Pulmonary artery endothelial cell (primary cell): Measurements from ENCODE around the gene CFAP58. TPM values are rescaled to one million over a fixed set of nuclear protein-coding genes. Genes with fewer than 3 reads are reported as not detected.
A peak's percentile ranks its signal among the peaks of the same experiment; 100 is the strongest.

Experiments
- DNase-seq: peaks from one replicate; pipeline ENCODE4 v3.0.0-alpha.2; 2011; ENCODE audit warnings: low read depth, low spot score
- total RNA-seq: library from RNA; depleted of rRNA; stranded (reverse); fragments of >200 nt; gene quantifications from 2 replicates; pipeline ENCODE4 v1.2.3, GENCODE V29; 2014

The CFAP58 gene
- total RNA-seq, 1 donor from 2014 or later = 0.46 TPM

- DNase-seq = no peak
These were observed 31.2 kb upstream of the CFAP58 start for GRCh38 chr10:104322416-104322782.

GRCh38 chr10:104323085-104323484, 30.5 kb upstream of the CFAP58 start:
- no peak for DNase-seq

GRCh38 chr10:104323760-104324201, 29.9 kb upstream of the CFAP58 start:
- no peak for DNase-seq

- no peak for DNase-seq
These were observed 29.4 kb upstream of the CFAP58 start for GRCh38 chr10:104324221-104324686.

GRCh38 chr10:104324931-104325330, 28.7 kb upstream of the CFAP58 start:
- no peak for DNase-seq

GRCh38 chr10:104325436-104326435, 27.9 kb upstream of the CFAP58 start:
- DNase-seq = no peak

GRCh38 chr10:104326991-104327610, 26.5 kb upstream of the CFAP58 start:
- no peak for DNase-seq

GRCh38 chr10:104327745-104328645, 25.6 kb upstream of the CFAP58 start:
- DNase-seq = peak; percentile 69

GRCh38 chr10:104328646-104328895, 25.1 kb upstream of the CFAP58 start:
- no peak for DNase-seq

- DNase-seq = peak; percentile 64
These were observed 24.5 kb upstream of the CFAP58 start for GRCh38 chr10:104328896-104329710.

- DNase-seq = no peak
These were observed 23.9 kb upstream of the CFAP58 start for GRCh38 chr10:104329735-104330134.

GRCh38 chr10:104330168-104331110, 23.2 kb upstream of the CFAP58 start:
- DNase-seq = no peak

GRCh38 chr10:104331208-104331838, 22.3 kb upstream of the CFAP58 start:
- peak; percentile 71 for DNase-seq

GRCh38 chr10:104332243-104333031, 21.2 kb upstream of the CFAP58 start:
- no peak for DNase-seq

GRCh38 chr10:104333032-104333727, 20.5 kb upstream of the CFAP58 start:
- DNase-seq = no peak

GRCh38 chr10:104333728-104334373, 19.8 kb upstream of the CFAP58 start:
- DNase-seq = no peak

- DNase-seq = no peak
These were observed 19.1 kb upstream of the CFAP58 start for GRCh38 chr10:104334561-104334960.
